ENCODE data around the gene KLC1.

Gene KLC1

DNA sequence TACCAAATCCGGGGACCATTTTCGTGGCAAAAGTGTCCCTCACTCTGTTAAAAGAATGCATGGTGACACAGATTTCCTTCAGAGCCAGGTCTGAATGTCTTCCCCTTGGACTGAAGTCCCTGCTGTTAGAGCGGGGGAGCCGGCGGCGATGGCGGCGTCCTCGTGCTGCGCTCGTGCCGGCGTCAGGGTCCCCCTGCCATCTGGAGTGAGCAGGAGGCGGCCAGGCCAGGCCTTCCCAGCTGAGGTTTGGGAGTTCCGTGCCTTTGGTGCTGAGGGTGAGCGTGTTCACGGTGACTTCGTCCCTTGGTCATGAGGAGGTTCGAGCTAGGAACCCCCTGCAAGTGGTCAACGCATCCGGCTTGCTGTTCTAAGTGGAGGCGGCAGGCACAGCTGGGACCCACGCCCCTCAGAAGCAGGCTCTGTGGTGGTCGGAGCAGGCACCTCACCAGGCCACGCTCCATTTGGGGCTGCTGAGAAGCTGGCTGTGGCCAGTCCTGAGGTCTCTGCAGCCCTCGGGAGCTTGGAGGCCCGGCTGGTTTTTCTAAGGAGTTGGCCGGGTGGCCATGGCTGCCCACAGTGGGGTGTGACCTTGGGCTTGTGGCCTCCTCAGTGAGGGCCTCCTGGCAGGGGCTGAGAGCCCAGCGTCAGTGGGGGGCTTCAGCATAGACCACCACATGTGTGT is 96.1 kb downstream of the KLC1 start:
- DNase-seq = no peak

DNA sequence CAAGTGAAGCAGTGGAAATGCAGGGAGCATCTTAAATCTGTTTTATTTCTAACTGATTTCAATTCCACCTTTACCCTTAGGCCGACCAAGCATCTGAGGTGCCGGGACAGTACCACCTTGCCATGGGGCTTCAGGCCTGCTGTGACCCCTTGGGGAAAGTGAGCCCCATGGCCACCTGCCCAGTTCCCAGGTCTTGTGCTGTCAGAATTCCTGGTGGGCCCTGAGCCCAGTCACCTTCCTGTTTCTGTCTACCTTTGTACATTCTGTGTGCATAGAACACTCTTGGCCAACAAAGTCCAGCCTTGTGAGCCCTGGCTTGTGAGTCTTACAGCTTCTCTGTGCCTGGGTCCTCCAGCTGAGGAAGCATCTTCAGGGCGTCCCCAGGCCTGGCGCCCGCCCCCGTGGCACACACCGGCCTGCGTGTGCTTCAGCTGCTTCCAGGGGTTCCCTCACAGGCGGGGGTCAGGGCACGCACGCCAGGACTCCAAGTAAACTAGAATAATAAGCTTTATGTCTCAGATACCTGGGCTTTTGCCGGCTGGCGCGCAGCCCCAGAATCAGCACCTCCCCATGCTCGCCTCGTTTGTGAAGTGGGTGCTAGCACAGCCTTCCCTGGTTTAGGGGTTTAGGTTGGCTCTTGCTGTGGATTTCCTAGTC is 96.9 kb downstream of the KLC1 start:
- no peak for DNase-seq

DNA sequence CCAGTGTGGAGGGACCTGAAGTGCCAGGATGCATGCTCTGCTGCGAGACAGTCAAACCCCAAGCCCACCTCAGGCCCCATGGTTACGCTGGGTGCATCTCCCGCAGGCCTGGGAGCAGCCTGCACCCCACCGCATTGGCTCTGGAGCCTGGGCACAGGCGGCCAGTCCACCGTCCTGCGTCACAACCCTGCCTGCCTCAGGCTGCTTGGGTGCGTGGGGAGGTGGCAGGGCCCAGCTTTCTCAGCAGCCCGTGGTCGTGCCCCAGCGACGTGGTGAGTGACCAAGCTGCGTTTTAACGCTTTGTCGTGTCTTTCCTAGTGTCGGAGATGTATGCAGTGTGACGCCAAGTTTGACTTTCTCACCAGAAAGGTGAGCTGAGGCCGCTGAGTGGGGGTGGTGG is 97.5 kb downstream of the KLC1 start:
- DNase-seq = no peak

DNA sequence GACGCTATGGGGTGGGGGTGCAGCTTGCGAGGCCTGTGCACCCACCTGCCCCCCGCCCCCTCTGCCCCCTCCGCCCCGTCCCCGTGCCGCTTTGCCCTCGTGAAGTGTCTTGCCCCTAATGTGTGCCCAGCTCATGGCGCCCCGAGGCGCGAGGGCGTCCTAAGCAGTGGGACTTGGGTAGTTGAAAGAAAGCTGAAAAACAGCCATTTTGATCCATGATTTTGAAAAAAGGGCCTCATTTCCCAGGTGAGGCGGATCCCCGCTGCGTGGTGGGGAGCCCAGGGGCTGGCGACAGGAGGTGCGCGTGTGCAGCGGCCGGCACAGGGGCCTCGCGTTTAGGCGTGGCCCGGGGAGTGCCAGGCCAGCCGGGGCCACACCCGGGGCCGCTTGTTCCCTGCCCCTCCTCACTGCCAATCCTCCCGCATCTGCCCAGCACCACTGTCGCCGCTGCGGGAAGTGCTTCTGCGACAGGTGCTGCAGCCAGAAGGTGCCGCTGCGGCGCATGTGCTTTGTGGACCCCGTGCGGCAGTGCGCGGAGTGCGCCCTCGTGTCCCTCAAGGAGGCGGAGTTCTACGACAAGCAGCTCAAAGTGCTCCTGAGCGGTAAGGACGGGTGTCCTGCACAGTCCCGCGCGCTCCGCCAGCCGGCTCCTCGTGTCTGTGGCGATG is 98.4 kb downstream of the KLC1 start:
- no peak for DNase-seq

DNA sequence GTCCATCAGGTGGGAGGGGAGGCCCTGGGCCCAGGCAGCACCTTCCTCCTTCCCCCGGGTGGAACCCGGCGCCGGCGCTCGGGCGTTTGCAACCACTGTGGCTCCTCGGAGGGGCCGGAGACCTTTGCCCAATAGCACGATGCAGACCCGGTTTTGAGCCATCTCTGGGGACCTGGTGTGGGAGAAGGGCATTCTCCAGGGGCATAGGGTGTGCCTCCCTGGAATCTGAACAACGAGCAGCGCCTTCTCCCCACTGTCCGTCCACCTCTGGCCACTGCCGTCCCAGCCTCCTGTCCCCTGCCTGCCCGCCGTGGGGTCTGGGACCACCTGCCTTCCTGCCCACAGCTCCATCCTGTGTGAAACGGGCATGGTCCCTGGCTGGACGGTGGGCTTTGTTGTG is 99.1 kb downstream of the KLC1 start:
- no peak for DNase-seq

DNA sequence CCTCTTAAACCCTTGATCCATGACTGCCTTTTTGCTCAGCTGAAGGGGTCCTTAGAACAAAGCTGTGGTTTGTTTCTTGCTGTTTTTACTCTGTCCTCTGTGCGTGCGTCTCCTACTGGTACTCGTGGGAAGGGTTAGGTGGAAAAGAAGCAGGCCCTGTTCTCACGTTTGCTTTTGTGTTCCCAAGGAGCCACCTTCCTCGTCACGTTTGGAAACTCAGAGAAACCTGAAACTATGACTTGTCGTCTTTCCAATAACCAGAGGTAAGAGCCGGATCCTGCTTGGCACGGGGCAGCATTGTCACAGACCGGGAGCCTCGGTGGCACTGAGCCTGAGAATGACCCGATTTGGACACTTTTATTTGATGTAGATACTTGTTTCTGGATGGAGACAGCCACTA is 99.7 kb downstream of the KLC1 start:
- no peak for DNase-seq

DNA sequence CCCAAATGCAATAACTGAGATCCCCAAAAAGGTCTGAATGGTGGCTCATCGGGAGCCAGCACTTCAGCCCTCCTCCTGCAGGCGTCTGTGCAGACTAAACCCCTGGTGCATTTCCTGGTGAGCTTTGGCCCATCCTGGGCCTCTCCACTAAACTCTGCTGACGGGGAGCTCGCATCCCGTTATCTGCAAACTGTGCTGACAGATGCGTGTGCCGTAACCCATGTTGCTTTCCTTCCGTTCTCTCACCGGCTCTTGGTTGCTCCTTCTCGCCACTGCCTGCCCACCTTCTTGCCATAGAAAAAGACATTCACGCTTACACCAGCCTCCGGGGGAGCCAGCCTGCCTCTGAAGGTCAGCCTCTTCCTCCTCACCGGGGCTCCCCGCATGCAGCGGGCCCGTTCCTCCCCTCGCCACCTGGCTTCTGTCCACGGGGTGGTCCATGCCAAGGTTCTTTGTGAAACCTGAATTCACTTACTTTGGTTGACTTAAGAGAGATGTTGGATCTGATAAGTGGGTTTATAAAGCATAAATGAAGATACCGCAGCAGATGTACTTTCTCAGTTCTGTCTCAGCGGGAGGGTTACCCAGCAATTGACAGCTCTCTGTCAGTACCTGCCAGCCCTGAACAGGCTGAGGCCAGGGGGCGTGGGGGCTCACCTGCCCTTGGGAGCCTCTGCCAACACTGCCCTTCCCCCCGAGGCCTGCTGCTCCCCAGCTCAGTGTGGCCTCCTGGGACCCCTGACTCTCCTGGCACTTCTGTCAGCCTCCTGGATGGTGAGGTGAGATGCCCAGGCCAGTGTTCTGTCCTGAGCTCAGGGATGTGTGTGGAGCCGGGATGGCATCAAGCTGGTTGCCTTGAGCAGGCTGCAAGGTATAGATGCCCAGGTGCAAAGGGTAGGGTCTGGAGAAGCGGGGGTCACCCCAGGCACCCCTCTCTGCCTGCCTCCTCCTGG is 100.8 kb downstream of the KLC1 start:
- DNase-seq = no peak

DNA sequence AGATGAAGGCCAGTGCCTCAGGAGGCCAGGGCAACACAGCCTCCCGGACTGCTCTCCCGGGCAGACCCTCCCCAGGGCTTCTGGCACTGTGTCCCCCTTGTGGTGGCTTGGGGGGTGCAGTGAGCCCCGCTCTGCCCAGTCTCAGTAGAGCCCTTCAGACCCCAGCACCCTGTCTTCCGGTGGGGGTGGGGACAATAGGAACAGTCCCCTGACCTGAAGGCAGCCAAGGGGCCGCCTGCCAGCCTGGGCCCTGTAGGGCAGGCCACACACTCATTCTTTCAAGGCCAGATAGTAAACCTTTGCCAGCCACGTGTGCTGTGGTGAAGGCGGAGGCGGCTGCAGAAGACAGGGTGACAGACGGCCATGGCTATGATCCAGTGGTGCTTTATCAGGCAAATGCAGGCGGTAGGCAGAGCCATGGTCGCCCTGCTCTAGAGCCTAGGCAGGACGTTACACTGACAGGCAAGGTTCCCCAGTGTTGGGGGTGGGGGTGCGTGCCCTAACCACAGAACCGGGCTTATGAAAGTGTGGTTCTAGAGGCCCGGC is 101.6 kb downstream of the KLC1 start:
- DNase-seq = no peak

DNA sequence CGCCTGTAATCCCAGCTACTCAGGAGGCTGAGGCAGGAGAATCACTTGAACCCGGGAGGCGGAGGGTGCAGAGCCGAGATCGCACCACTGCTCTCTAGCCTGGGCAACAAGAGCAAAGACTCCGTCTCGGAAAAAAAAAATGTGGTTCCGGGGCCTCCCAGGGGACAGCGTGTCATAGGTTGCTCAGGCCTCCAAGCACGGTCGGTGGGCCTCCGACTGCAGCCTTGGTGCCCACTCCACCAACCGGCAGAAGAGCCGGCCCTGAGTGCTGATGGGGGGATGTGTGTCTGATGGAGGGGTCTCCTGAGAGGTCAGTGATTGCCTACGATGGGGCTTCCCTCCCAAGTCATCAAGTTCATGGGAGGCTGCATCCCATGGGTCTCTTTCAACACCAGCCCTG is 102.5 kb downstream of the KLC1 start:
- no peak for DNase-seq

DNA sequence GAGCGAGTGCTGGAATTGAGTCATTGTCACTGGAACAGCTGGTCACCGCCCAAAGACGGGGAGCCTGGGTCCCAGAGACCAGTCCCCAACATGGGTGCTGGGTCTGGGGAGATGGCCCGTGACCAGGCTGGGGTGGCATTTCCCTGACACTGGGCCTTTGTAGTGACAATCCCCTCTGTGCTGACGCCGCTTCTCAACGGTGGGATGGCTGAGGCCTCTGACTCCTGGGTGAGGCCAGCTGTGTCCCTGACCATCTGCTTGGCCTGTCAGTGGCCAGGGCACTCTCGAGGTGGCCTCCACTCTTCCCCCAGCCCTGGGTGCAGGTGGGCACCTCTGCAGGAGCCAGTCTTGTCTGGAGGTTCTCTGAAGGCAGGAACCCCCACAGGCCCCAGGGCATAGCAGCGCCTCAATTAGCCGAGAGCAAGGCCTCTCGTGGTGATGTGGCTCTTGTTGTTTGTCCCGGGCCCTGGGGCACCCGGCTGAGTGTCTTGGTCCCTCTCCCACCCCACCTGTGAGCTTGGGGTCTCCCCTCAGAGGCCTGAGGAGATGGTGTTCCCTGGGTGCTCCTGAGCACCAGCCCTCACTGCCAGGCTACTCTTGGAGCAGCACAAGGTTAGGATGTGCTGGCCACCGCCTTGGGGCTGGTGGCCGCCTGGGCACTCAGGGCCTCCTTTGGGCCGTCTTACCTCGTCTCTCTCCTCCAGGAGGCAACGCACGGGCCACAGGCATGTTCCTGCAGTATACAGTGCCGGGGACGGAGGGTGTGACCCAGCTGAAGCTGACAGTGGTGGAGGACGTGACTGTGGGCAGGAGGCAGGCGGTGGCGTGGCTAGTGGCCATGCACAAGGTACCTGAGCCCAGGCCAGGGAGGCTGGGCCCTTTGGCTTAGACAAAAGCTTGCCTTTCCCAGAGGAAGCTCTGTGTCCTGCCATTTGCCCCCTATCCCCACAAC is 103.2 kb downstream of the KLC1 start:
- no peak for DNase-seq

DNA sequence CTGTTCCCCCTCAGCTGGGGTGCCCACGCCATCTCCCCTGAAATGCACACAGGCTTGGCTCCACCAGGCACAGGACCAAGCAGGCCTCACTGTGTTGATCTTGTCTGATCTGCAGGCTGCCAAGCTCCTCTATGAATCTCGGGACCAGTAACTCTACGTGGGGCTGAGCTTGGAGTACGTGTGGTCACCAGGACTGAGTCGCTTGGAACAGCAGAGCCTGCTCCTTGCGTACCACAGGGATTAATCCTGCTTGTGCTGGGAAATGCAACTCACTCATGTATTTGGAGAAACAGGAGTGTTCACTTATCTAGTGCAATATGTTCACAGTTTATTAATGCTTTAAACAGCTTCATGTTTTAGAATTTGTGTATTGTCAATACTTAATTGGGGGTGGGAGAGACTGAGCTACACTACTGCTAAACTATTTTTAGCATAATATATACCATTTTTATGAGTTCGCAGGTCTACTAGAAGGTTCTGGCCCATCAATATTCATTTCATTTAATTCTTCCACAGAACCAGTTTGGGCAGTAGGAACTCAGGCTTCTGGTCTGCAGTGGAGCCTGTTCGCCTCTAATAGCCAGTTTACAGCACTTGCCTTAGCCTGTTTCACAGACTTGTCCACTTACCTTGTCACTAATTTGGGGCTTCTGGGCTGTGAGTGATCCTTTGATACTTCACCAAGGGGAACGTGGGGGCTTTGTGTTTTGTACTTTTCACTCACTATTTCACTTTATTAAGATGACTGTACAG is 104.0 kb downstream of the KLC1 start:
- no peak for DNase-seq

DNA sequence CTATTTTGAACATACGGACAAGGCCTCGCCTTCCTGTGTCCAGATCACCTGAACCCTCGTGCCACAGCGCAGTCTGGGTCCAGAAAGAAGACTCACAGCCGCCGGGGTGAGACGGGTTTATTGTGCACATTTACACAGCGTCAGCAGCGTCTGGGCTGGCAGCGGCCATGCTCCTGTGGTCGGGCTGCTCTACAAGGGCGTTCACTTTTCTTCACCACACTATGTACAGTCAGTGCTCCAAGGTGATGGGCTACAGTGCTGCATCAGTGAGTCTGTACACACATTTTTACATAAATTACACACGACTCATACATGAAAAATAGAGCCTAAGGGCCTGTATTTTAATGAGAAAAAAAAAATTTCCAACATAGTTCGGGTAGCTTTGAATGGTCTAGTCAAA is 104.6 kb downstream of the KLC1 start:
- no peak for DNase-seq

DNA sequence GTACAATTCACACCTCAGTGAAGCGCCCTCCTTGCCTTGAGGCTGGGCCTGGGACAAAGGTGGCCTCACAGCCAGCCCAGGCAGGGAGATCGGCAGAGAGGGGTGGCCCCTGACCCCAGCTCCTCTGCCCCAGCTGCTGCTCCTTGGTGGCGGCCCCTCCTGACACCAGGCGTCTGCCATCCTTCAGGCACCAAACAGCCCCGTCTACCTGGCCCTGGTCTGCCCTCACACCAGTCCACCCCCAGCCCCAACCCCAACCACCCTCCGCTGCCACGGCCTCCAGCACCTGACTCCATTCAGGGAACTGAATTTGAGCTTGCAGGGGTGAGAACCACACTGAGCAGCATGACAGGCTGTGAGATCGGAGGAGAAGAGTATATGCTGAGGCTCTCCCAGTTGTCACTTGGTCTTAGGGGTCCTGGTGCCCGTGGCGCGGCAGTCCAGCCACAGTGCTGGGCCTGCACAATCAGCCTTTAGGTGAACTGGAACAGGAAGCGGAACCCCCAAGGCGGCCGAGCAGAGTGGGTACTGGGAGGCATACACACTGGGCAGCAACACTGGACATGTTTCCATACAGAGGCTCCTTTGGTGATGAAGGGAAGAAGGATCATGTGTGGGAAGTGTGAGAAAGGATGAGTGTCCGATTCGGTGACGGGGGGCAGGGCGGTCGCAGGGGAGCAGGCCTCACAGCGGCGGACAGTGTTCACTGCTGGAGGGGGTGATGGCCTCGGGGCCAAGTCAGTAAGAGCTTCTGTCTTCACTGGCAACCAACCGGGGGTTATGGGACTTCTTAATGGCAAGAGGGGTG is 105.3 kb downstream of the KLC1 start:
- no peak for DNase-seq

DNA sequence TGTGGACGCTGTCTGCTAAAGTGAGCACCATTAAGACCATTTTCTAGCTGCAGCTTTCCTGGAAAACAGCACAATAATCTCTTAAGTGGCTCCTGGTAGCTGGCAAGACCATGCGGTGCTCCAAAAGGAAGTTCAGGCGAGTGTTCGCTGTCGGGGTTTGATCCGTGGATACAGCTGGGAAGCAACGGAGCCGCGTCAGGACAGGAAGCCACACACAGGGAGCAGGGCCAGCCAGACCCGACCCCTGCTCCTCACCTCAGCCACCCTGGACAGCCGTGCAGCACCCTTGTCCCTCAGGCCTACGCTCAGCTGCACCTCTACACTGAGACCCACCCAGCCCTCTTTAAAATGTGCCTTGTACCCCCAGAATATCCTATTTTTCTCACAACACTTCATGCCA is 106.0 kb downstream of the KLC1 start:
- no peak for DNase-seq

DNA sequence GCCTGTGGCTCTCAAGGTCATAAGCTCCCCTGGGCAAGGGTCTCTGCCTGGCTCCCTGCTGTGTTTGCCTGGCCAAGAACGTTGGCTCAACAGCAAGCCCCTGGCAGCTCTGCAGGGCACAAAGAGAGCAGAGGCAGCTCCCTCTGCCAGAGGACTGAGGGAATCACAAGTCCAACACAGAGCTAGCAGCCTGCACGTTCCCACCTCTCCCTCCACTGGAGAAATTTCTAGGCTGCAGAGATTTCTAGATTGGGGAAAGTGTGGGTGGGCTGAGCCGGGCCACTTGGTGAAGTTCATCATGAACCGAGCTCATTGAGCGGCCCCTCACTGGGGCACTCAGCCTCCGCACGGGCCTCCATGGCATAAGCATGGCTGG is 106.4 kb downstream of the KLC1 start:
- no peak for DNase-seq

DNA sequence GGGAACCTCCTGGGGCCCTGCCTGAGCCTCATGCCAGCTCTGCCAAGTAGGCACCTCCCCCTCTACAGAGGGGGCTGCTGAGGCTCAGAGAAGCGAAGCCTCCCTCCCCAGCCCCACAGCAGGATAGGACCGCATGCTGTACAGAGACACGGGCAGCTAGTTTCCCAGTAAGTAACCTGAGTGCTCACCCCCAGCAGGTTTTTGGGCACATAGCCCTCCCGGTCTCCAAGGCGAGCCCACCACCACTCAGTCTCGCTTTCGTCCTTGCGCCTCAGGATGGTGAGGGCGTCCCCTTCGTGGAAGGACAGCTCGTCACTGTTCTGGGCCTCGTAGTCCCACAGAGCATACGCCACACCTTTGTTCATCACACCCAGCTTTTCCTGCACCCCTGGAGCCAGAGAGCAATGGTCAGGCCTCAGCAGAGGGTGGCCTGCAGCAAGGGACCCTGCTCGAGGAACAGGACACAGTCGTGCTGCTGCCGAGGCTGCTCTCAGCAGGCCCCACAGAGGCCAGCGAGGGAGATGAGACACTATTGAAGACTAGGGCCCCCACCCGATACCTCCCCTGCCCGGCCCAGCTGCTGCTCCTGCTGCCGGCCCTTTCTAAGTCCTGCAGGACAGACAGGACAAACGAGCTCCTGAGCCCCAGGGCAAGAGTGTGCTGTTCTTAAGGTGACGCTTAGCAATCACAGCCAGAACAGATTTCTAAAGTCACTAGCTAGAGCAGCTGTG is 107.0 kb downstream of the KLC1 start:
- DNase-seq = no peak

DNA sequence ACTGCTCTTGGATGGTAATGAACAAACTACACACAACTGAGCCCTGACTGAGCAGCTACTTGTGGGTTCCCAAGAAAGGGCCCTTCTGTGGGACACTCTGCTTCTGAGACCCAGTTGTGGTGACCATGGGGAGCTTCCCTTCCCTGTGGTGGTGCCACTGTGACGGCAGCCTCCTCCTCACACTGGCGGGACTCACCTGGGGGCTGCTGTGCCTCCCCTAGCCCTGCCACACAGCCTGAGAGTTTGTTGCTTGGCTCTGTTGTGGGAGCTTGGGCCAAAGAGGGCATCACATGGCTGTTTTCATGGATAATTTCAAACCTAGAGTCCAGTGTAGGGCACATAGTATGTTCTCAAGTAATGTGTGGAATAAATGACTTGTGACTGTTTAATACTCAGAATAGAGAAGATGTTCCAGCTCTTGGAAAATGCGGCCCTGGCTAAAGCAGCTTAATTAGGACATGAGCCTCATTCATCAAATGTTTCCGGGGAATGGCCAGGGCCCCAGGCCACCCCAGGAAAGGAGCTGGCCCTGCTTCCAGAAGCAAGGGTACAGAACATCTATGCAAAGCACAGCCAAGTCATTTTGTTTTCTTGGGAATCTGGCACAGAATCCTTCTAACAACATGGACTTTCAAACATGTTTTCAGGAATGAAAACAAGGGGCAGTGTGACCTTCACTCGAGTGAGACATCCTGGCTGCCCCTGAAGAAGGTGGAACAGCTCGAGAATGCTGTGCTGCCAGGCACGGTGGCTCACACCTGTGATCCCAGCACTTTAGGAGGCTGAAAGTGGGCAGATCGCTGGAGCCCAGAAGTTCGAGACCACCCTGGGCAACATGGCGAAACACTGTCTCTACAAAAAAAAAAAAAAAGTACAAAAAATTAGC is 107.8 kb downstream of the KLC1 start:
- DNase-seq = no peak

DNA sequence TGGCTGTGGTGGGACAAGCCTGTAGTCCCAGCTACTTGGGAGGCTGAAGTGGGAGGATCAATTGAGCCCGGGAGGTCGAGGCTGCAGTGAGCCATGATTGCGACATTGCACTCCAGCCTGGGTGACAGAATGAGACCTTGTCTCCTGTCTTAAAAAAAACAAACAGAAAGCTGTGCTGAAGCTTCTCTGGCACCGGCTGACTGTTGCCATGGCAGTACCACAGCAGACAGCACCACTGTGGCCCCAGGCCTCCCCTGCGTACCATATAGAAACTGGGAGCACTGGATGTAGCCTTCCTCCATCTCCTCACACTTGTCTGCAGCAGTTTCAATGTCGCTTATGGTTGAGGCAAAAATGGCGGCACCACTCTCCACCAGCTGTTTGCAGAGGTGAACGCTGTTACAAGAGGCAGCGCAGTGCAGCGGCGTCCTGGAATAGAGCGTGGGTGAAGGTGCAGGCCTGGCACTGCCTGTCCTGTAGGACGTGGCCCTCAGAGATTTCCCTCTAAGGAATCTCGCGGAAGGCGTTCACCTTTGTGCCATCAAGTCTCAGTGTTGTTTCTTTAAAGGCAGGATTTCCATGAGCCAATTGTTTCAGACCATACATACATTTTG is 108.5 kb downstream of the KLC1 start:
- no peak for DNase-seq

Data from Kasumi-1 (cell line).